HuH-7 (cell line): Measurements from ENCODE around the gene DUSP9.

Experiments used
- DNase-seq: peaks from one replicate; pipeline ENCODE4 v3.0.0; 2011; ENCODE audit warnings: low spot score

DUSP9 gene

DNA sequence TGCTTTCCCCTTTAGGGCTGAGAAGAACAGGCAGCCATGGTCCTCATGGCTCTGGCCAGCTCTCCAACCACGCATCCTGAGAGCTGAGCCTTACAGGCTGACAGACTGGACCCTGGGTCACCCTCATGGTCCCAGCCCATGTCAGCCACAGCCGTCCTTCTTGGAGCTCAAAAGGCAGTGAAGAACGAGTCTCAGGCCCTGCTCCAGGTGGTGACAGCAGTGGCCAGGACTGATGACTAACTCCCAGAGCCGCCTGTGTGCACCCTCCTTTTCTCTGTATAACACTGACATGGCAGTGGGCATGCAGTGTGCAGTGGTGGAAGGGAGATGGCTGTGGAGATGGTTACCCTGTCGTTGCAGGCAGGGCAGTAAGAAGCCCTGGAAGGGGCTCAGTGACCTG is 10.3 kb upstream of the DUSP9 start:
- DNase-seq, result no peak

DNA sequence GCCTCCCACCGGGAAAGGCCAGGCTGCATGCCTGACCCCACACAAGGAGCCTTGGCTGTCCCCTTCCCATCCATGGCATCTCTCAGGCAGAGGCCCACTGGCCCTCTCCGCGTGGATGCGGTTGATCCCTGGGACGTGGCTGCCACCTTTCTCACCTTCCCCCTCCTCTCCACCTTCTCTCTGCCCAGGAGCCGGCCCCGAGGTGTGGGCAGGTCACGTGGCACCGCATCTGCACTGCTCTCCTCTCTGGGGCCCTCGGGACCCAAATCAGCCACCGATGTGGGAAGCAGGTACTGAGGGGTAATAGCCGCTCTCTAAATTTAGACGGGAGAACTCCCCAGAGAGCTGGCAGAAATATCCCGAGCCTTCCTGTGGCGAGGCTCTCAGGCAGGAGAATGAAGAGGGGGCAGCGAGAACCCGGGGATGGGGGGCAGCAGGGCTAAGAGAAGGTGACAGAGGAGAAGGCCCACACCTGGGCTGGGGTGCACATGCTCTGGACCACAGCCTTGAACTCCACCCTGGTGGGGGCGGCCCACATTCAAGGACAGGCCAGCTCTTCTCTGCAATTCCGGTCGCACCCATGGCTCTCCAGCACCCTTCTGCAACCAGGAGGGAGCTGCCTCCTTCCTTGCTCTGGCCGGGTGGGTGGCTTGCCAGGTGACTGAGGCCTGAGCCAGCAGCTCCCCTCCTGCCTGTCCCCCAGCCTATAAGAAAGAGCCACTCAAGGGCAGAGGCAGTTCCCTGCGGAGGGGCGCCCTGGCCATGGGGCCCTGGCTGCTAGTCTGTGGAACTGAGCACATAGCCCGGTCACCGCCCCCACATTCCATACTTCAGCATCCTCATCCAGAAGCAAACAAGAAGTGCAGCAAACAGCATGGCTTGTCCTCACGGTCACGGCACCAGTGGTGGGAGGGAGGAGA is 9.6 kb upstream of the DUSP9 start:
- DNase-seq, result no peak

DNA sequence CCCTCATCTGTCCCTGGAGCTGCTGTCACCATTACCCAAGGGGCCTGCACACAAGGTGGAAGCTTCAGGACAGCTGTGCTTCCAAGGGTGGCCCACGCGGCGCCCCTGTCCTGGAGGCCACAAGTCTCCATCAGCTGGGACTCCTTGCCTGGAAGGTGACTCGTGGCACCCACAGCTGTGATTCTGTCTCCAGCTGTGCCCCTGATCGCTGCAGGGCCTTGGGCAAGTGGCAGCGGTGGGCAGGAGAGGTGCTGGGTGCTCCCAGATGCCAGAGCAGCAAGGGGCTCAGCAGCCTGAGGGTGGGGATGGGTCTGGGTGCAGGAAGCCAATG is 9.0 kb upstream of the DUSP9 start:
- DNase-seq, result no peak

DNA sequence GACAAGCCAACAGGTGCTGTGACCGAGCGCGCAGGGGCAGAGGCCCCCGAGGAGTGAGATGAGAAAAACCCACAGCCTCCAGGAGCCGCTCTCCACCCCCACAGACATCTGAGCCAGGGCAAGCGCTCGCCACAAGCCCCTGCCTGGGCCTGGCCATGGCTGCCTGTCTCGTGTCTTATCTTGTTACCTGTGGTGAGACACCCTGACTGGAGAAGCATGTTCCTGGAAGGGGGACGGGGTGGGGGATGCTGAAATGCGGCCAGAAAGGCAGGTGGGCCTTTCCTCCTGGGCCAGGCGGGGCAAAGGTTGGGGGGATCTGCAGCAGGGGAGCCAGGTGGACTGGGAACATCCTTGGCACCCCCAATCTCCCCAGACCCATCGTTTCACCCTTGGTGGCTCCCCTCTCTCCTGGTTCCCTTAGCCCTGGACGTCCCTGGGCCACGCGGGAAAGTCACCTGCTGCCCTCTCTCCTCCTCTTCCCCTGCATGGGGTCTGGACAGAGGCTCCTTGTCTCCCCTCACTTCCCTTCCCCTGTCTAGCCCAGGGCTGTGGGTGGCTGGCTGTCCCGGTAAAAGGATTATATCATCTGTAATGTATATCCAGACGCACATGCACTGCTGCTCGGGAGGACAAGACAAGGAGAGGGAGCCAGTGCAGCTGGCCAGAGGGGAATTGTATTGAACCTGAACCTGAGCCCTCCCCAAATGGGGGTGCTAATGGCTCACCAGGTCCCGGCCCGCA is 8.4 kb upstream of the DUSP9 start:
- DNase-seq, result no peak

DNA sequence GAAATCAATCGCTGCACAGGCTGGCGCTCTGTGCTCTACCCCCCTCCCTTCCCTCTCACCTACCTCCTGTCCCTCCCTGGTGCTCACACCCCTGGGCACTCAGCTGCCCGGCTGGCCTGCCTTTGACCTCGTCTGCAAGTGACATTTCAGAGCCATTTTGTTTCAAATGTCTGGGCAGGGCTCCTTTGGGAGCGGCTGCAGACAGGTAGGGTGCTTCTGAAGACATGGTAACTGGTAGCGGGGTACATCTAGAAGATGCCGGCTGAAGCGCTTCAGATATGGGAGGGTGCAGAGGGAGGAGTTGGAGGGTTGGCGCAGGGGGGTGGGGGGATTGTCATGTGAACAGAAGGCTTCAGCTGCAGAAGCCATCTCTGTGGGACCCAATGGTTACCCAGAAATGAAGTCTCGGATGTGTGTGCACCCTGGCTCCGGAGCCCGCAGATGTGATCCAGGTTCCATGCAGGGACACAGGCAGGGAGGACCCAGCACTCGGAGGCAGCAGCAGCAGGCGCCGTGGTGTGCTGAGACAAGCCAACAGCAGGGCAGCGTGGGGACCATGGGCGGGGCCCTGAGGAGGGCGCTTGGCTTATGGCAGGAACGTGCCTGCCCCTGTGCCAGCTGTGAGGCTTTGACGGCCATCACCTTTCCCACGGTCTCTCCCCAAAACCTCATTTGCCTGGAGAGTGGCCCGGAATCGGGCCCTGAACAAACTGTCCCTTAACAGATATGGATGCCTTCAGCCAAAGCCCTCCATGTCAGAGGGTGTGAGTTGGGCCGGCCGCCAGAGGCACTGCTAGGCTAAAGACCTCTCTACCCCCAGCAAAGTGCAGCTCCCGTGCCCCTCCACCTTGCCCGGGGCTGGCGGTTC is 7.6 kb upstream of the DUSP9 start:
- no peak for DNase-seq

DNA sequence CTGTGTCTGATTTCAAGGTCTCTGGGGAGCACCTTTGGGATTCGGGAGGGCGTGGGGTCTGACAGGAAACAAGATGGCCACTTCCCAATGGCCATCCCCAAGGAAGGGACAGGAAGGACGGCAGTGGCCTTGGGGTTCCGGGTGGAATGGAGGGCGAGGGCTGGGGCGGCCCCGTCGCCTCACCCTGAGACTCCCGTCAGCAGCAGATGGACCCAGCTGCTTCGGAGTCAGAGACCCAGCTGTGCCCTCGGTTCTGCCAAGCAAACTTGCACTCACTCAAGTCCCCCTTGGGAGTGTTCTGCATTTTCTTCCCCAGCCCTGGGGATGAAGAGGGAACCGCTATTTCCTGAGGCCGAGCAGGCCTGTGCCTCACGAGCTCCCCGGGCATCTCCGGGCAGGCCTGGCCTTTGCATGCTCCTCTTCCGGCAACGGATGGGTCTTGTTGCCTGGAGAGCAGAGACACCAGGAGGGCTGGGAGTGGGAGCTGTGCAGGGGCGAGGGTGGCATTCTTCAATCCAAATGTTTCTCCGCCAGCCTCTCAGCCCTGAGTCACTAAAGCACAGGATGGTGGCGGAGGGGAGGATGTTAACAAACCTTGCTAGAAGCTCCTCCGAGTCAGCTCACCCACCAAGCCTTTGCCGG is 6.8 kb upstream of the DUSP9 start:
- DNase-seq, result no peak

DNA sequence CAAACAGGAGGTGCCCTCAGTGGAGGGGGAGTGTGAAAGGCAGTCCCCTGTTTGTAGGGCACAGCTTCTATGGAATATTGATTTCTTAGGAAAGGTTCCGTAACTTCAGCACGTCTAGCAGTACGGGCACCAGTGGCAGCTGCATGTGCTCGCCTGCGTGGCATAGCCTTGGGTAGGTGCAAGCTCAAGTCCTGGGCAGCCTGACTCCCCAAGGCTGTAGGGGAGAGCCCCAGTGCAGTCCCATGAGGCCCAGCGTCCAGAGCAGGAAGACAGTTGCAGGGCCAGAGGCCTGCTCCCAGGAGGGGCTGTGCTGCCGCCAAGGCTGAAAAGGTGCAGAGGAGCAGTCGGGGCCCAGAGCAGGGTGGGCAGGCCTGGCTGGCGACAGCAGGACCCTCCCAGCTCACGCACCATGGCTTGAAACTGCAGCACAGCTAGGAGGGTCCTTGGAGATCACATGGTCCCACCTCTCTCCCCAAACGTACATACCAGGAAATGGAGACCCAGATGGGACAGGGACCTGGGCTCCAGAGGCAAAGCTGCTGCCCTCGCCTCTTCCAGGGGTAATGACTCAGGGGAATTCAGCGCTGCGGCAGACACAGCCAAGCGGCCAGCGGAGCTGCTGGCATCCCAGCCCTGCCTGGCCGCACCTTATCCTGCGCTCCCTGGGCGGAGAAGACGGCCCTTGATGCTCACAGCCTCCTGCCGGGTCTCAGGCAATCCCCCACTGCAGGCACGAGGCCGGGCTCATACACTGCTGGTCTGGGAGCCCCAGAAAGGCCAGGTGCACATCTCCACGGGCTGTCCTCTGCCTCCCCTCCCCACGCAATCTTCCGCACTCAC is 6.0 kb upstream of the DUSP9 start:
- no peak for DNase-seq

DNA sequence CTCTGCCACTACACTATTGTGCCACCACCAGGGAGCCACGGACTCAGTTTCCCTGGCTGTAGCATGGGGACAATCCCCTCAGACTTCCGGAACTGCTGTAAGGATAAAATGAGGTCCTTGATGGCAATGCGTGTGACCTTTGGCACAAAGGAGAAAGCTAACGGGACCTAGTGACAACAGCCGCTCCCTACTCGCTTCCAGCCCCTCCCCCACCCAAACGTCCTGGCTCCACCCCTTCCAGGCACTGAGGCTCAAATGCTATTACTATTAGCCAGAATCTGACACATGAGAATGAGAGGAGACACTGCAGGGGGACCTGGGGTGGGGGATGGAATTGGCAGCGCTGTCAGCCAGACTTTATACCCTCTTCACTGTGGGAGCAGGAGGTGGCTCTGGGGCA is 5.4 kb upstream of the DUSP9 start:
- peak; percentile 84 for DNase-seq

DNA sequence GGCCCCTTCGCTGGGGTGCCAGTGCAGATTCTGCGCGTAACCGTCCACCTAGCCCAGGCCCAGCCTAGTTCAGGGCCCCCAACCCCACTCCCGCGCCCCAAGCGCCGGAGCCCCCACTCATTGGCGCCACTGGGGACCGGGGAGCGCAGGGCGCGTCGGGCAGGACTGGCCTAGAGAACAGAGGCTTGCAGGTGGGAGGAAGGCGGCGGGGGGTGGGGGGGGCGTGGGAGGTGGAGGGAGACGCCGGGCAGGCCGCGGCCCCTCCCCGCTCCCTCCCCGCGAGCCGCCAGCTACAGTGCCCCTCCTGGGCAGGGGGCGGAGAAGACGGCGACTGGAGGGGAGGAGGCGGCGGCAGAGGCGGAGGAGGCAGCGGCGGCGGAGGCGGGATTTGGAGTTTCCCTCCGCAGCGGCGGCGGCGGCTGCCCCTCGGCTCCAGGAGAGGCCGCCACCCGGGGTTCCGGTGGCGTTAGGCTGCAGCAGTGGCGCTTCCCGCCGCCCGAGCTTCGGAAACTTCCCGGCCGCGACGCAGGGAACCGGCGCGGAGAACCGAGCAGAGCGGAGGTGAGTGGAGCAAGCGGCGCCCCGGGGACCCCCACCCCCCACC is 4.8 kb upstream of the DUSP9 start:
- DNase-seq, result no peak

DNA sequence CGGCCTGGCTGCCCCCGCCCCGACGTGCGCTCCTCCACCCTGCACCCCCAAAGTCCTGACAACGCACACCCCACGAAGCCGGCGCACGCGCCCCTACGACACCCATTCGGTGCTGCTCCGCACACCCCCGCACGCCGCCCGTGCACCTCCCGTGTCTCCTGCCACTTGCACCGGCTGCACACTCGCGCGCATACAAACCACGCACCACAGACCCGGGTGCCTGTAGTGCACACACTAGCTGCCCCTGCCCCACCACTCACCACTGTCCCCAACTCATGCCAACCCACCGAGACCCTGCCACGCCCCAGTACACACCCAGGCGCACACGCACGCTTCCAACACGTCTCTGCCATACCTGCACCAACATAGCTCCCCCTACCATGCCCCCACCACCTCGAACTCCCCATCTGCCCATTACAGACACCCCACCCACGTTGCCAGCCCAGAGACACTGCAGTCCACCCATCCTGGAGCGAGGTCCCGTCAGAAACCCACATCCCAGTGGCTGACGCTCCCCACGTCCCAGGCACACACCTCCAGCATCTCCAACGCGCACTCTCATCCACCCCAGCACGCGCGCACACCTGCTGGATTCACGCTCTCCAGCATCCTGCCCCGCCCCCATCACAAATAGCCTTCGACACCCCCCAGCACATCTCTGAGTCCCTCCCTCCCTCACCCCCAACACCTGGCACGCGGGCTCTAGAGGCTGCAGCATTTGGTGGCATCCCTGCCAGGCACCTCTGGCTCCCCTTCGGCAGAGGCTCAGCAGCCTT is 4.2 kb upstream of the DUSP9 start:
- no peak for DNase-seq

DNA sequence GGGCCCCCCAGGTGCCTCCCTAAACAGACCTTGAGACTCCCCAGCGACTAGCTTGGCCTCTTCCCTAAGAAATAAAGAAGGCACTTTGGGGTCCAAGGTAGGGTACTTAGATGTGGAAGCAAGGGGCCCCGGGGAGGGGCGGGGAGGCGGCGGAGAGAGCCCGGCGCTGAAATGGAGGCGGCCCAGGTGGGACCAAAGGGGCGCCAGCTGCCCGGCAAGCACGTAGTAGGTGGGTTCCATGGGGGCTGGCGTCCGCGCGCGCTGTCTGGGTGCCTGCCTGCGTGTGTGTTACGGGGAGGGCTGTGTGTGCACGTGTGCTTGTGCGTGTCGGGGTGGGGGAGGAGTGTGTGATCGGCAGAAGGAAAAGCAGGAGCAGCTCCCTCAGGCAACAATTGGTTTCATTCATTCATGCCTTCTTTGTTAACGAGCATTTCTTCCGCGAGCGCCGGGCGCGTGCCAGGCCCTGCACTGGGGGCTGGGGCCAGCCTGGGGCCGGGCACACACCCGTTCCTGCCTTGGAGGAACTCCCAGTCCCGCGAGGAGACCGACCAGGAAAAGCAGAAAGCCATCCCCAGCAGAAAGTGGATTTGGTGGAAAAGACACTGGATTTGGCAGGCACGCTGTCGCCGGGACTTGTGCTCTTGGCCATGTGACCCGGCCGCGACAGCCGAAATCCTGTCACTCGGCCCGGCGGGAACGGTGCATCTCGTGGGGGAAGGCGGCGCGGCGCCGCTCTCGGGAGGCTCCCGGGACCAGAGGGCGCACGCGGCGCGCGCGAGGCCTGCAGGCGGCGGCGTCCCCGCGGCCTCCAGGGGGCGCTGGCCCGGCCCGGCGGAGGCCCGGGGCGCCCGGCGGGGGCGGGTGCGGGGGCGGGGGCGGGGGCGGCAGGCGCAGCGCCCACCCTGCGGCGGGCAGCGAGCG is 3.3 kb upstream of the DUSP9 start:
- no peak for DNase-seq

DNA sequence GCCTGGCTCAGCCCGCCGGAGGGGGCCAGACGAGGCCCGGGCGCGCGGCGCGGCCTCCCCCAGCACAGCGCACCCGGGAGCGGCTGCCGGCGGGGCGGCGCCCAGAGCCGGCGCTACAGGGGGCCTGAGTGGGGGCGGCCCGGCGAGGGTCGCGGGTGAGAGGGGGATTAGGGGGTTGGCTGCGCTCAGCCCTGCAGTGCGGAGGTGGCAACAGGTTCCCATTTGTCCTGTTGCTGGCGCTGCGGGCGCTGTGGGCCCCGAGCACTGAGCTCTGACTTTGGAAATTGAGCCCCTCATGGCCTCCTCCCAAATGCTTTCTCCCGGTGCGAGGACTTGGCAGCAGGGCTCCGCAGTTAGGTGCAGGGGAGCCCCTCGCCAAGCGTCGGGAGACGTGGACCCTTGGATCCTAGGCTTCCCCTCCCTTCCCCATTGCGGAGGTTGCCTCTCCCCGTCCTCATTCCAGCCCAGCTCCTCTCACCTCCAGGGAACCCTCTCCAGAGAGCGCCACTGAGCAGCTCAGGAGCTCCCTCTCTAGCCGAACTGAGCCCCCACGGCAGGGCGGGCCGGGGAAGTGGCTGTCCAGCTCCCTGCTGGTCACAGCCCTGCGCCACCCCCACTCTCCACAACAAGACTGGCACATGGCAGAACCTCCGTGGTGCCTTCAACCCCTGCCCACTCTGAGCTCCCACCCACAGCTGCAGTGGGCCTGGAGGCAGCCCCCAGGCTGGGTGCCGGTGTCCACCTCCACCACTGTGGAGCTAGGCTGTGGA is 2.5 kb upstream of the DUSP9 start:
- DNase-seq, result no peak

DNA sequence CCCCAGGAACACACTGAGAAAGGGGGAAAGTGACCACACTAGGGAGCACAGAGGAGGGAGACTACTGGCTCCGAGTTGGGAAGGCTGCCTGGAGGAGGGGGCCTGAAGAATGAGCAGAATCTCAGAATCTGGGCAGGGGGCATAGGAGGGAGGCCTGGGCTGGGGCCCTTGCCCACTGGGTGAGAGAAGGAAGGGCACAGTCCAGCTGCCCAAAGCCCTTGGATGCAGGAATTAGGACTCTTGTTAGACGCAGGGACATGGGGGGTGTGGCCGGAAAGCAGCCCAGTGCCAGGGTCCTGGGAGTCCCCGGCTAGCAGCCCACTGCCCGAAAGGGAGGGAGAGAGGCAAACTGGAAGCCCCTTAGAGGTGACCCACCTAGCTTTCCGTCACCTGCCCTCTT is 1.9 kb upstream of the DUSP9 start:
- no peak for DNase-seq

DNA sequence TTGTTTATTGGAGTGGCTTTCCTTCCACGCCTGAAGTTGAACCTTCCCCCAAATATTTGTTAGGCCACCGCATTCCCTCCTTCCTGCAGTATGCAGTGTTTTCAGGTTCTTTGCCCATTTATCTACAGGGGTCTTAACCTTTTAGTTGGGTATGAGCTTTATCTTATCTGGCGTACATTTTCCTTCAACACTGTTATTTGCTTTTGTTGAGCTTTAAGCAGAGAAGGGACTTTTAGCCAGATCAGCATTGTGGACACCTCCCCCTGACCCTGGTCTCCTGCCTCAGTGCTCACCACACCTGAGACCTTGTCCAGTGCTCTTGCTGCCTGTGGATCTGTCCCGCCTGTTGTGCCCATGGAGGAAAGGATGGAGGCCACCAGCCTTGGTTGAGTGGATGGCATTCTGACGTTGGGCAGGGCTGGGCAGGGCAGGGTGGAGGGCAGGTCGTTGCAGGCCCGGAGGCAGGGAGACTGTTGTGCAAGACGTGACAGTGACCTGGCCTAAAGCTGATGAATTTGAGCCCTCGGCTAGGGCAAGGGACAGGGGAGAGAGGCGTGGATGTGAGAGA is 998 bp upstream of the DUSP9 start:
- DNase-seq, result no peak

DNA sequence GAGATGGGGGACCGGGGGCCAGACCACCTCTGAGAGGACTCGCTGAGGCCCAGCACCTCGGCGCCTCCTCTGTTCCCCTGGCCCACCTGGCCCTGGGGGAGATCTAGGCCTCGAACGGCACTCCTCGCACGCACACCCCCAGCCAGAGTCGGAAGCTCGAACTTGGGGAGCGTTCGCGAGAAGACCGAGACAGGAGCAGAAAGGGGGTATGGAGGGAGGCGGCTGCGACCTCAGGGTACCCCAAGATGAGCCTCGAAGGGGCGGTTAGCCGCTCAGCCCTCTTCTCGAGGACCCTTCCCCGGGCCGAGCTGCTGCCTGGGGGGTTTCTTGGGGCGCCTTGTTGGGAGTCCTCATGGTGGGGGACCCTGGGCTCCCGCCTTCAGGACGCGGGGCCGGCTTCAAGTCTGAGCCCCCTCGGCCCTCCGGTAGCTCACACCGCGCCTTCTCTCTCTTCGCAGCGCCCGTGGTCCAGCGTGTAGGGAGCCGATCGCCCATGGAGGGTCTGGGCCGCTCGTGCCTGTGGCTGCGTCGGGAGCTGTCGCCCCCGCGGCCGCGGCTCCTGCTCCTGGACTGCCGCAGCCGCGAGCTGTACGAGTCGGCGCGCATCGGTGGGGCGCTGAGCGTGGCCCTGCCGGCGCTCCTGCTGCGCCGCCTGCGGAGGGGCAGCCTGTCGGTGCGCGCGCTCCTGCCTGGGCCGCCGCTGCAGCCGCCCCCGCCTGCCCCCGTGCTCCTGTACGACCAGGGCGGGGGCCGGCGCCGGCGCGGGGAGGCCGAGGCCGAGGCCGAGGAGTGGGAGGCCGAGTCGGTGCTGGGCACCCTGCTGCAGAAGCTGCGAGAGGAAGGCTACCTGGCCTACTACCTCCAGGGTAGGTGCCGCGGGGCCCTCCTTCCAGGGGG is 706 bp downstream of the DUSP9 start:
- DNase-seq, result no peak

DNA sequence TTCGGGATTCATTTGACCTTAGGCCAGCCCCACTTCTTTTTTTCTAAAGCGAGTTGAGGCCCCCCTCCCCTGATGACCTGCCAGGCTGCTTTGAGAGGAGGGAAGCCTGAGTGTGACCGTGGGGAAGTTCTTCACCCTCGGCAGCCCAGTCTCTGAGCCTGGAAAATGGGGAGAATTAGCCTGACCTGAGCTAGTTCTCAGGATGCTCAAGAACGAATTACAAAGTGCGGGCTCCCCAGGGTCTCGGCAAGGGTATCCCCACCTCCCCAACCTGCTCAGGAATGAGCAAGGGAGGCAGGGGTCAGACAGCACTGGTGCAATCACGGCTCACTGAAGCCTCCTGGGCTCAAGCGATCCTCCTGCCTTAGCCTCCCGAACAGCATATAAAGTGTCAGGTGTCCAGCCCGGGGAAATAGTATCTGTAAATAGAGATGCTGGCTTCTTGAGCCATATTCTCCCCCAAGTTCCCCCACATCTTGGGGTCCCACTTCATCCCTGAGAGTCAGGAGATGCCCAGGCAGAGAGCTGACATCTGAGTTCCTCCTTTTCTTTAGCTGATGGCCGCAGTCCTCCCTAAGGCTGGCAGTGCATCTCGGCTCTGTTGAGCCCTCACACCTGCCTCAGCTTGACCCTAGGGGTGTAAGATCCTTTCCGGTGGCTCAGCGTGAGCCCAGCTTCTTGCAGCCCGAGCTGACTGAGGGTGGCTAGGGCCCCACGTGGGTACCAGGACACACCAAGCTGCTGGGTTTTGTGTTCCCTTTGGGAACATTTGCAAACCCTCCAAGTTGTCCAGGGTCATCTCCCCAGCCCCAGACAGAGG is 1.6 kb downstream of the DUSP9 start:
- no peak for DNase-seq
